Measurements from ENCODE around the gene CHST14.

- TF ChIP-seq CTCF (IDR thresholded peaks at IDR 0.05): no peak
- no peak for TF ChIP-seq POLR2A (IDR thresholded peaks at IDR 0.05)
Observed at GRCh38 chr15:40469776-40470390, 901 bp upstream of the CHST14 start.

All from heart left ventricle (tissue), 13 donors.